Skin epidermis (tissue), 12 donors: Measurements from ENCODE around the gene ID1.
A peak's percentile ranks its signal among the peaks of the same experiment; 100 is the strongest.
"Not testable (repeated sequence)": the region's sequence is repeated elsewhere in the genome, so short reads cannot be mapped to it uniquely, and the experiment has no call there.

ENCODE experiments used
- H3K27ac ChIP-seq, 21 experiments: fragments of 200-600 bp; sonication (generic) in 11 of 21; one replicate each; pipeline ENCODE4 v1.5.0; 2020; ENCODE audit warnings: mild to moderate bottlenecking in 3 of 21, inconsistent platforms in 2 of 21, moderate library complexity in 2 of 21
- H3K4me3 ChIP-seq, 7 experiments: fragments of 200-600 bp; sonication (generic) in 2 of 7; one replicate each; pipeline ENCODE4 v1.5.0; 2020; ENCODE audit warnings: inconsistent platforms in 2 of 7, mild to moderate bottlenecking in 2 of 7, moderate library complexity in 1 of 7

The ID1 gene

GRCh38 chr20:31572042-31572700 is 32.9 kb upstream of the ID1 start:
- H3K4me3 ChIP-seq, result peak overlapping the region; percentile 19 to 52 (median 46)
- peak overlapping the region; percentile 77 to 97 (median 89) for H3K27ac ChIP-seq

GRCh38 chr20:31572701-31573554 is 32.2 kb upstream of the ID1 start:
- Histone ChIP-seq H3K27ac (peak overlapping the region; percentile 77 to 97 (median 89)), H3K4me3 (peak overlapping the region; percentile 19 to 52 (median 46))

- peak overlapping the region; percentile 77 to 97 (median 89) for H3K27ac ChIP-seq
- H3K4me3 ChIP-seq, result peak overlapping the region; percentile 19 to 52 (median 46)
These were observed 31.4 kb upstream of the ID1 start for GRCh38 chr20:31573555-31574321.

- H3K27ac ChIP-seq, H3K4me3 ChIP-seq: not testable (repeated sequence)
These were observed 30.1 kb upstream of the ID1 start for GRCh38 chr20:31574986-31575385.

- Histone ChIP-seq H3K4me3 (no peak overlapping the region), H3K27ac (no peak overlapping the region)
These were observed 28.3 kb upstream of the ID1 start for GRCh38 chr20:31576751-31577150.

- Histone ChIP-seq H3K4me3 (no peak overlapping the region), H3K27ac (no peak overlapping the region)
These were observed 27.9 kb upstream of the ID1 start for GRCh38 chr20:31577194-31577593.

GRCh38 chr20:31578448-31579138 is 26.5 kb upstream of the ID1 start:
- no peak overlapping the region for H3K27ac ChIP-seq
- no peak overlapping the region for H3K4me3 ChIP-seq

GRCh38 chr20:31579245-31579644 is 25.8 kb upstream of the ID1 start:
- no peak overlapping the region for H3K4me3 ChIP-seq
- H3K27ac ChIP-seq, result no peak overlapping the region

GRCh38 chr20:31579941-31580651 is 25.0 kb upstream of the ID1 start:
- H3K4me3 ChIP-seq, result not testable (repeated sequence)
- H3K27ac ChIP-seq, result peak overlapping the region in 2 of 21 experiments; percentile 22 to 35

GRCh38 chr20:31580706-31581105 is 24.4 kb upstream of the ID1 start:
- no peak overlapping the region for H3K4me3 ChIP-seq
- peak overlapping the region in 1 of 21 experiments; percentile 22 for H3K27ac ChIP-seq

GRCh38 chr20:31581391-31581790 is 23.7 kb upstream of the ID1 start:
- peak overlapping the region in 3 of 21 experiments; percentile 16 to 38 (median 22) for H3K27ac ChIP-seq

GRCh38 chr20:31587545-31588389 is 17.3 kb upstream of the ID1 start:
- peak overlapping the region; percentile 14 to 48 (median 36) for H3K4me3 ChIP-seq
- peak overlapping the region in 20 of 21 experiments; percentile 66 to 93 (median 83) for H3K27ac ChIP-seq

More at GRCh38 chr20:31581391-31581790, 23.7 kb upstream of the ID1 start:
- no peak overlapping the region for H3K4me3 ChIP-seq

- Histone ChIP-seq H3K27ac (peak overlapping the region in 14 of 21 experiments; percentile 3 to 93 (median 40)), H3K4me3 (no peak overlapping the region)
These were observed 14.3 kb upstream of the ID1 start for GRCh38 chr20:31590717-31591225.

- no peak overlapping the region for H3K4me3 ChIP-seq
- peak overlapping the region in 18 of 21 experiments; percentile 11 to 87 (median 66) for H3K27ac ChIP-seq
These were observed 11.7 kb upstream of the ID1 start for GRCh38 chr20:31593221-31594001.

- Histone ChIP-seq H3K4me3 (no peak overlapping the region), H3K27ac (peak overlapping the region in 18 of 21 experiments; percentile 34 to 87 (median 71))
These were observed 11.0 kb upstream of the ID1 start for GRCh38 chr20:31594002-31594557.

GRCh38 chr20:31594558-31595379 is 10.3 kb upstream of the ID1 start:
- Histone ChIP-seq H3K4me3 (no peak overlapping the region), H3K27ac (peak overlapping the region in 19 of 21 experiments; percentile 39 to 87 (median 72))
